Transverse colon (tissue), 3 donors: Measurements from ENCODE around the gene ABTB2.

ENCODE experiments used
- EP300 ChIP-seq: sonication (generic); formaldehyde crosslinking; IDR thresholded peaks from one replicate; pipeline ENCODE4 v1.6.1; 2017; ENCODE audit warnings: antibody characterized with exemption, low read depth
- TF ChIP-seq, protein P1 (sequence below), 5 experiments: fragments of 200-600 bp in 3 of 5; fragments of 450-650 bp in 2 of 5; sonication (generic) in 3 of 5; IDR thresholded peaks; 1 replicate in 2 of 5; 2 replicates in 3 of 5; pipeline ENCODE4 v1.5.1; 2016 to 2017; ENCODE audit warnings: antibody characterized with exemption in 5 of 5, inconsistent platforms in 3 of 5, mild to moderate bottlenecking in 2 of 5, moderate library complexity in 1 of 5

DNA sequence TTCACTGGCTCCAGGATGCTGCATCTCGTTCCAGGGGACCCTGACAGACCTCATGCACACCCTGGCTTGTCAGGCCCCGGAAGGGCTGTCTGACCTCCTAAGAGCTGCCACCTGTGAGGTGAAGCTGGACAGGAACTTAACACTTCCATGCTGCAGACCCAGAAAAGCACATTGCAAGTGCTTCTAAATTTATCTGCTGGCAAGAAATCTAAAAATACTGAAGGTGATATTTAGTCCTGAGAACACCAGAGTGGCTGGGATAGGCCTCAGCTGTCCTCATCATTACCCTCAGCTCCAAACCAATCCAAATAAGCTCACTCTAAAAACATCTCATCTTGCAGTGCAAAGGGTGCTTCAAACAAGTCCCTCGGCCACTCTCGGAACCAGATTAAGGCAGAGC, 46.7 kb downstream of the ABTB2 start:
- TF ChIP-seq, protein P1, sequence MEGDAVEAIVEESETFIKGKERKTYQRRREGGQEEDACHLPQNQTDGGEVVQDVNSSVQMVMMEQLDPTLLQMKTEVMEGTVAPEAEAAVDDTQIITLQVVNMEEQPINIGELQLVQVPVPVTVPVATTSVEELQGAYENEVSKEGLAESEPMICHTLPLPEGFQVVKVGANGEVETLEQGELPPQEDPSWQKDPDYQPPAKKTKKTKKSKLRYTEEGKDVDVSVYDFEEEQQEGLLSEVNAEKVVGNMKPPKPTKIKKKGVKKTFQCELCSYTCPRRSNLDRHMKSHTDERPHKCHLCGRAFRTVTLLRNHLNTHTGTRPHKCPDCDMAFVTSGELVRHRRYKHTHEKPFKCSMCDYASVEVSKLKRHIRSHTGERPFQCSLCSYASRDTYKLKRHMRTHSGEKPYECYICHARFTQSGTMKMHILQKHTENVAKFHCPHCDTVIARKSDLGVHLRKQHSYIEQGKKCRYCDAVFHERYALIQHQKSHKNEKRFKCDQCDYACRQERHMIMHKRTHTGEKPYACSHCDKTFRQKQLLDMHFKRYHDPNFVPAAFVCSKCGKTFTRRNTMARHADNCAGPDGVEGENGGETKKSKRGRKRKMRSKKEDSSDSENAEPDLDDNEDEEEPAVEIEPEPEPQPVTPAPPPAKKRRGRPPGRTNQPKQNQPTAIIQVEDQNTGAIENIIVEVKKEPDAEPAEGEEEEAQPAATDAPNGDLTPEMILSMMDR (IDR thresholded peaks at IDR 0.05): no peak
- no peak for TF ChIP-seq EP300
